HG03025 (cell line): ENCODE data around the gene RAPGEF2.
A peak's percentile ranks its signal among the peaks of the same experiment; 100 is the strongest.

Source experiments
- ATAC-seq: cut with Tn5 transposase; IDR thresholded peaks from one replicate; pipeline ENCODE4 v1.9.1; 2021; ENCODE audit warnings: mild to moderate bottlenecking, moderate library complexity; ENCODE audit not compliant: unreplicated experiment, low FRiP score

RAPGEF2 gene

DNA sequence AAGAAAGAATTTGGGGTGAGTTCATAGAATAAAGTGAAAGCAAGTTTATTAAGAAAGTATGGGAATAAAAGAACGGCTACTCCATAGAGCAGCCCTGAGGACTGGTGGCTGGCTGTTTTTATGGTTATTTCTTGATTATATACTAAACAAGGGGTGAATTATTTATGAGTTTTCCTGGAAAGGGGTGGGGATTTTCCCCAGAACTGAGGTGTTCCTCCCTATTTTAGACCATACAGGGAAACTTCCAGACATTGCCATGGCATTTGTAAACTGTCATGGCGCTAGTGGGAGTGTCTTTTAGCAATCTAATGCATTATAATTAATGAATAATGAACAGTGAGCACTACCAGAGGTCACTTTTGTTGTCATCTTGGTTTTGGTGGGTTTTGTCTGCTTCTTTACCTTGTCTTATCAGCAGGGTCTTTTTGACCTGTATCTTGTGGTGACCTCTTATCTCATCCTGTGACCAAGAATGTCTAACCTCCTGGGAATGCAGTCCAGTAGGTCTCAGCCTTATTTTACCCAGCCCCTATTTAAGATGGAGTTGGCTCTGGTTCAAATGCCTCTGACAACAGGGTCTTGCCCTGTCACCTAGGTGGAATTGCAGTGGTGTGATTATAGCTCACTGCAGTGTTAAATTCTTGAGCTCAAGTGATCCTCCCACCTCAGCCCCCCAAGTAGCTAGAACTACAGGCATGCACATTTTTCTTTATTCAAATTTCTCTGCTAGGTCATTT lies 27.1 kb downstream of the RAPGEF2 start:
- ATAC-seq = no peak

DNA sequence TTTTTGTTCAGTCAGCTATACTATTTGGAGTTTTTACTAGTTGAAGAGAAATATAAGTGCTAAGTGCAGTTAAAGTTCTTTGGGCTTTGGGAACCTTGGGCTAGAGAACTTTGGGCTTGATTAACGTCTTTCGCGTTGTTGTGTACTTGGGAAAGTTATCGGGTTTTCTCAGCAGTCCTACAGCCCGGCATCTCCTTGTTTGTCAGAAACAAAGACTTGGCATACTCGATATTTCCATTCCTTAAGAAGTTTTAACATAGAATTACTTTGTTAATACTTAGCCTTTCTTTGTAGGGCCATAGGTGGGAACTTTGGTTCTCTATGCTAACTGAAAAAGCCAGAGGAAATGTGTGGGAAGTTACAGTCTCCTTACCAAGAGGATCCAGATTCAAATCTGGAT lies 28.7 kb downstream of the RAPGEF2 start:
- ATAC-seq = no peak

DNA sequence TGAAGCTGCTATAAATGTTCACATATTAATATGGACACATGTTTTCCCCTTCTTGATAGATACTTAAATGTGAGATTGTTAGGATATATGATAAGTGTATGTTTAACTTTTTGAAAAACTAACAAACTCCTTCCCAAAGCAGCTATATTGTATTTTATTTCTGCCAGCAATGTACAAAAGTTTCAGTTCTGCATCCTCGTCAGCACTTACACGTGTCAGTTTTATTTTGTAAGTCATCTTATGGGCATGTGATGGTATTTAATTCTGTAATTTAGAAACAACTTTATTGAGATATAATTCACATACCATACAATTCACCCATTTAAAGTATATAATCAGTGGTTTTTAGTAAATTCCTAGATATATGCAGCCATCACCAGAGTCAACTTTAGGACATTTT lies 31.6 kb downstream of the RAPGEF2 start:
- ATAC-seq = no peak

DNA sequence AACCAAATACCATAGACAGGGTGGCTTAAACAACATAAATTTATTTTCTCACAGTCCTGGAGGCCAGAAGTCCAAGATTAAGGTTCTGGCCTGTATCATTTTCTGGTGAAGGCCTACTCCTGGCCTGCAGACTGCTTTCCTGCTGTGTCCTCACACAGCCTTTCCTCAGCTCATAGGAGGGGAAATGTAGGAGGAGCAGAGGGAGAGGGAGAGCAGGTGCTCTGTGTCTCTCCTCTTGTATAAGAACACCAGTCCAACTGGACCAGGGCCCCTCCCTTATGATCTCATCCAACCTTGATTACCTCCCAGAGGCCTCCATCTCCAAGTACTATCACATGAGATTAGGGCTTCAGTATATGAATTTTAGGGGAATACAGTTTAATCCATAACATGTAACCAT lies 34.3 kb downstream of the RAPGEF2 start:
- ATAC-seq = no peak

DNA sequence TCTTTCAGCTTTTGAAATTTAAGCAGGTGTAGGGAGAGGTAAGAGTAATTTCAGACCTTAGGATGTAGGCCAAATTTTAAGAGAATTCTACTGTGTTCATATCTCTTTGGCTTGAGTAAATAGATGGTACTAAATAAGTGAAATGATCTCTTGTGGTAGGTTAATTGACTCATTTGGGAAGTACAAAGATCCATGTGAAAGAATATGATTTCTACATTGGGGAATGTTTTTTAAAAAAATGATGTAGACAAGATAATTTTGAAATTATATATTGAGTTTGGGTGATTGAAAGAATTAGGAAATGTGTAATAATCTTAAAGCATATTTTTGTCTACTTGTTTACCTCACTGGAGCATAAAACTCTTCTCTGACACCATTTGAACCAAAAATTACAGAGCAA lies 35.6 kb downstream of the RAPGEF2 start:
- no peak for ATAC-seq

DNA sequence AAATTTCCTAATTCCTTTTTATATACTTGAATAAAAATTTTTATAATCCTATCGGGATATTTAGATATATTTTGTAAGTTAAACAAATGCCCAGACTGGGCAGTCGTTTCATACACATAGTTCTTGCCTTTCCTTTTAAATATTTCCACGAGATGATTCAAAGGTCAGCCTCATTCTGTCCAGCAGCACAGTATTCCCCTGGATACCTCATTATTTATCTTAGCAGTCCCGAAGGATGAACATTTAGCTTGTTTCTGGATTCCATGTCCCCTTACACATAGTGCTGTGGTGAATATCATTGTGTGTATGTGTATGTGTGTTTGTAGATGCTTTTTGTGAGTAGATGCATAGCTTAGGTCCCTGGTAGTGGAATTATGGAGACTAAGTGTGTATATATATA lies 38.3 kb downstream of the RAPGEF2 start:
- no peak for ATAC-seq

DNA sequence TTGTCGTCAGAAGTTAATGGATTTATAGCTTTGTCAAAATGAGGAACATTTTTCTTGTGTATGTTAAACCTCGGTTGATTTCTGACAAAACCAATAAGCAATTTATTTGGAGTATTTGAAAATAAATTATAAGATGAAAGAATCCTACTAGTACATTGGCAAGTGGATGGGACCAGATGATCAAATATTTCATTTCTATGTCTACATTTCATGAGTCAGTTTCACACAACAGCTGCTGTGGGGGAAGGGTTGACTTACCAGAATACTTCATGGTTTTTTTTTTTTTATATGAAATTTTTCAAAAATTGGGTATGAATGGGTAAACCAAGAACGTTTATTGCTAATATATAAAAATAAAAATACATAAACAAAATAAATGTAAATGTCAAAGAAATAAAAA lies 39.4 kb downstream of the RAPGEF2 start:
- no peak for ATAC-seq

DNA sequence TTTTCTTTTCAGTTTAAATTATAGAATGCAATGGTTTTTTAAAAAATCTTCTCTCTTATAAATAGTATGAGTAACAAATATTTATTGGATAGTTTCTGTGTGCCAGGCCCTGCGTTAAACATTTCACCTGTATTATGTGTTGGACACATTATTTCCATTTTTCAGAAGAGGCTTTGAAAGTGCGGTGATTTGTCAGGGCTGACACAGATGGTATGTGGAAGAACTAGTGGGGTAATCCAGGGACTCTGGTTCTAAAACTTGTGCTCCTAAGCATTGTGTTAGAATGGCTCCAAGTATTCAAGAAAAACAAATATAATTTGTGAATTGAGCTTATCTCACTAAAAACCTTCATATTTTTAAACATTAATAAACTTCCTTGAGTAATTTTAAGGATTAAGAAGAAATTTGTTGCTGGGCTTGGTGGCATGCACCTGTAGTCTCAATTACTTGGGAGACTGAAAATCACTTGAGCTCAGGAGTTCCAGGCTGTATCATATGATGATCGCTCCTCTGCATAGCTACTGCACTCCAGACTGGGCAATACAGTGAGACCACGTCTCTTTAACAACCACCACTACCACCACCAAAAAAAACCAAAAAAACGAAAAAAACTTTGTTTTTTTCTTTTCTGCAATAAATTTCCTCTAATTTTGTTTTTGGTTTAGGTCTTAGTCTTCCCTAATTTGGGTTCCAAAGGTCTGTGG lies 40.0 kb downstream of the RAPGEF2 start:
- no peak for ATAC-seq

DNA sequence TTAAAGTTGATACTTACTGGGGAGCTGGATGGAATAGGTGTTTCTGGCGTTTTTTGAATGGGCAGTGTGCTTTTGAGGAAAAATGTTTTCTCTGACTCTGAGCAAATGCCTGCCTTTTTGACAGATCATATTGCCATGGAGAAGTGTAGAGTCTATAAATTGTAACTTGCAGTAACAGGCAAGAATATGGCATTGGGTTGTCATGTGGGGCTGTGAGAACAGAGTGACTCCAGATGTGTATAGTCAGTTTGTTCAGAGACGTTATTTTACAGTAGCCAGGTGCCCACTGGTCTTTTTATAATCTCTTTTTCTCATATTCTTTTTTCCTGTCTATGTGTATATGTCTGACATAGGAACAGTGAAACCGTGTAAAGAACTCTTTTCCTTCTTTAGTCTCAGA lies 40.8 kb downstream of the RAPGEF2 start:
- ATAC-seq = no peak

DNA sequence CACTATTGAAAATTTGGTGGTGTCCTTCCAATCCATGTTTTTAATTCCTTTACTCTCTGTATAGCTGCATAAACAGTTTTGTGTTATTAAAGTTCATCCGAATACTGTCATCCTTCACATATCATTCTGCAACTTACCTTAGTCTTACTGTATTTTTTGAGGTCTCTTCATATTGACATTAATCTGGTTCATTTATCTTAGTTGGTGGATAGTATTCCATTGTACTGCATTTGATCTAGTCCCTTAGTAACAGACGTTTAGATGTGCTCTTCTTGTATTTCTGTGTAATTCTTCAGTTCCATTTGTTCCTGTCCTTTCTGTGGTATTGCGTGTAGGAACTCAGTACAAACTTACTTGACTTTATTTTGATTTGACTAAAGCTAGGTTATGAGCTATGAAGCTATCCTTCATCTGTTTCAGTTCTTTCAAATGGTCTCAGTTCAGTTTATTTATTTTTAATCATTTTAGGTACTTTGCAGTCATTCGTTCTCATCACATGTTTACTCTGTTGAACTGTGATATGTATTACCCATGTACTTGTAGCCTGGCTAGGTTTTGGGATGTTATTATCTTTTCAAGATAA lies 41.3 kb downstream of the RAPGEF2 start:
- peak; percentile 79 for ATAC-seq

DNA sequence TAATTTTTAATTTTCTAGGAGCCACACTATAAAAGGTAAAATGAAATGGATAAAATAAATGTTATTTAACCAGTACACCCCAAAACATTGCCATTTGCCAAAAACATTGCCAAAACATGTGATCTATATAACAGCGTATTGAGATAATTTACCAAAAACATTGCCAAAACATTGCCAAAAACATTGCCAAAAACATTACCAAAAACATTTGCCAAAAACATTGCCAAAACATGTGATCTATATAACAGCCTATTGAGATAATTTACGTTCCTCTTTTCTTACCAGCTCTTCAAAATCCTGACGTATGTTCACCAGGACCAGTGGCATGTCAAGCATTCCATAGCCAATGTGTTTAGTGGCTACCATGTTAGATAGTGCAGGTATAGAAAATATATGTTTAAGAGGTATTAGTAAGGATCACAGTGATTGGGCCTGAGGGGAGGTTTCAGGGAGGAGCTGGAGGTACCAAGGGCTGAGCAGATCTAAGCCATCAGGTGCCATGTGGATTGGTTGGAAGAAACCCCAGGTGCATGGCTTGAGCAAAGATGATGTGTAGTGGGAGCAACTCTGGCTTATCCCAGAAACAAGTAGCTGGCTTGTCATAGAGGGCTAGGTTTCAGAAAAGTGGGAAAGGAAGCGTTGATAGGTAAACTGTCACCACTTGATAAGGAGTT lies 42.6 kb downstream of the RAPGEF2 start:
- no peak for ATAC-seq

DNA sequence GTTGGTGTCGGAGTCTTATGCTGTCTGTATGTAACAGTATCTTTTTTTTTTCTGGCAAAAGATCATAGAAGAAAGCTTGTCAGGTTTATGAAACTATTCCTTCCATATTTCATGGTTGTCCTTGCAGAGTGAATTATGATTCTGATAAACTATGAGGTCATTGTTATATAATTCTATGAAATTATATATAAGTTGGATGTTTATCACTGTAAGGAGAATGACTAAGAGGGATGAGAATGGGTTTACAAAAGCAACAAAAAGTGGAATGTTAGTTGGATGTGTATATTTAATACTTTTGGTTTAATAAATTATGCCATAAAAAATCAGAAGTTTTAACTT lies 43.1 kb downstream of the RAPGEF2 start:
- no peak for ATAC-seq

DNA sequence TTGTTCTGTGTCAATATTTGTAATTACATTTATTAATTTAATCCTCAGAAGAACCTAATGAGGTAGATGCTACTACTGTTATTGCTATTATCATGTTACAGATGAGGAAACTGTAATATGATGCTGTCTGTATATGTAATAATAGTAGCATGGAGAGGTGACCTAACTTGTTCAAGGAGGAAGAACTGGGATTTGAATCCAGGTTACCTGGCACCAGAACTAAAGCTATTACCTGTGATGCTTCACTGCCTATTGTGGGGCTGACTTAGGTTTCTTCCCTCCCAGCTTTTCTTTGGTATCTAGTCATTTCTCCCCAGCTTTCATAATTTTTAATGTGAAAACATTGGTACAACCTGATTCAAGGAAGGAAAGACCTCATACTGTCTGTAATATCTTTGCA lies 43.6 kb downstream of the RAPGEF2 start:
- no peak for ATAC-seq

DNA sequence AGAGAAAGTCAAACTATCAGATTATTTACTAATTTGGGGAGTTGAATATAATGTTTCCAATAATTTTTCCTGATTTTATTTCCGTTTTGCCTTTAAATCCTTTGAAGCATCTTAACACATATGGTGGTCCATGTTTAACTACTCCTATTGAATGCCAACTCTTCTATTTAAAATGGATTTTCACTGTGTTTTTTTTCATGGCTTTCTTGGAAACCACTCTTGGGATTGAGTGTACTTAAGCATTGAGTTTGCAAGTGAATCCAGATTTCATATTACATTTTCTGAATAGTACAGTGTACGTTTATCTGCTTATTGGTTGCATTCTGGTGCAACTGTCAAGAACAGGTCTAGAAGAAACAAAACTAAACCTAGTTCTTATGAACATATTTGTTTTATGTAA lies 45.6 kb downstream of the RAPGEF2 start:
- ATAC-seq = no peak

DNA sequence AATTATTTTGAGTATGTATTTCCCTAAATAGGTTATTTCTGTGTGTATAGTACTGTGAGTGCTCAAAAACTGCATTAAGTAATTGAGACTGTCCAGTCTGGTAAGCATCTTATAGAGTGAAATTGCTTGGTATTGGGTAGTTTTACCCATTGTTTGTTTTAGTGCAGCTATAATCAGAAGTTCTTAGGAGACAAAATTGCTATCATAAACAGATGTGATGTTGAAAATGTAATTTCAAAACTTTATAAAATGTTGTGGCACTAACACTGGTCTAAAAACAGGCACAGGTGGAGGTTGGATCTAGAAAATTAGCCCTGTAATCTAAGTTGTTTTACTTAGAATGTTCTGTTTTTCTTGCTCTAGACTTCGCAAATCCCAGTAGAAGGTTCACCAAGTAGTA lies 46.8 kb downstream of the RAPGEF2 start:
- ATAC-seq = no peak

DNA sequence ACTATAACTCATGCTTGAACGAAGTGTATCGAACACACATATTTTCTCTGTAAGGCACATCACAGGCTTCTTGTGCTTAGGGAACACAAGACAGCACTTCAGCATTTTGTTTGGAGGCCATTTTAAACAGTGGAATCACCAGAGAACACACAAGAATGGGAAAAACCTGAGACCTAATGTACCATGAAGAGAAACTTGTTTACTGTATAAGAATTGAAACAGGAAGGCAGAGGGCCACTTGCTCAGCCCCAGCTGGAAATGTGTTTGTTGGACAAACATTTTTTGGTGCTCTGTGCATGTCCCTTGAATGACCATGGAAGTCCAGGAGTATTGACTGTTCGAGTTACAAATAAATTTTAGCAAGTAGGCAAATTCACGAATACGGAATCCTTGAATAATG lies 47.5 kb downstream of the RAPGEF2 start:
- no peak for ATAC-seq

DNA sequence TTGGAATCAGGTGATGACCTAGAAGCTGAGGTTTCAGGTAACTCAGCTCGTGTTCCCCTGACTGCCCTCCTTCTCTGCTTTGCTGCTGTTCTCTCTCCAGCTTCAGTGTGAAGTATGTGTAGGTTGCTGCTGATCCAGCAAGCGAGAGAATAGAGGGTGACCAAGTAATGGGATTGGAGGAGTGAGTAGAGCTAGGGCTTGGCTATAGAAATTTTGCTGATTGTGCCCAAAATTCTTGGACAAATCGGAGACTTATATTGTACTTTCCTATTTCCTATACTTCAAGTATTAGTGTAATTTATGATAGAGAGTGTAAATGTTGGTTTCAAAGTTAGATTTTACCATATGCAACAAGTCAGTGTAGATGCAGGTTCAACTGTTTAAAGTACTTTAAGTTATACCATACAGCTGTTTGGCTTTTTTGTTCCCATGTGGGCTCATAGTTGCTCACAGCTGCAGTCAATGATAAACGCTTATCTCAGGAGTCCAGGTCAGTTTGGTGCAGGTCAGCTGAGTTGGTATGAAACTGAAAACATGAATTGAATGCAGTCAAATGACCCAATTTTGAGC lies 48.0 kb downstream of the RAPGEF2 start:
- no peak for ATAC-seq

DNA sequence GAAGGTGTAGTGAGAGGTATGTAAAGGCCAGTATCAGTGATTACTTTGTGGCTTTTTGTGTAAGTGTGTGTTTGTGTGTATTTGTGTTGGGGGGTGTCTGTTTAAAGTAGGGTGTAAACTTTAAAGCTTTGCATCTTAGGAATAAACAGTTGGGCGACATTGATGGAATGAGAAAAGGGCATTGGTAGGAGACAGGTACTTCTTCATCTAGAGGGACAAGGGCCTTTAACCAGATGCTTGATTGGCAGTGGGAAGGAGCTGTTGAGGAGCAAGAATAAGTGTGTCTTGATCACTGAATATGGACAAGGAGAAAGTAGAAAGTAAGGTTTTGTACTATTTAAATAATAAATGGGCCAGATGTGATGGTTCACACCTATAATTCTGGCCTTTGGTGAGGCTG lies 48.8 kb downstream of the RAPGEF2 start:
- no peak for ATAC-seq

DNA sequence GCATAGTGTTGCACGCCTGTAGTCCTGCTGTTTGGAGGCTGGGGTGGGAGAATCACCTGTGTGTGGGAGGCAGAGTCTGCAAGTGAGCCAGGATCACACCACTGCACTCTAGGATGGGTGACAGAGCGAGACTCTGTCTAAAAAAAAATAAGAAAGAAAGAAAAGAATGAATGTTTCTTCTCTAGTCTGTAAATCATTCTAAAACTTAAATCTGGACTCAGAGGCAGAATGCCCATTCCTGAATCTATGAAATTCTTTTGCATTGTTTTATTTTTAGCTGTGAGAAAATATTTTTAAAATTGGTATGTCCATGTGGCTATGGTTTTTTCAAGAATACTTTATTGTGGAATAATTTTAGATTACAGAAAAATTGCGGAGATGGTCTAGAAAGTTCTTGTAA lies 49.3 kb downstream of the RAPGEF2 start:
- ATAC-seq = no peak

DNA sequence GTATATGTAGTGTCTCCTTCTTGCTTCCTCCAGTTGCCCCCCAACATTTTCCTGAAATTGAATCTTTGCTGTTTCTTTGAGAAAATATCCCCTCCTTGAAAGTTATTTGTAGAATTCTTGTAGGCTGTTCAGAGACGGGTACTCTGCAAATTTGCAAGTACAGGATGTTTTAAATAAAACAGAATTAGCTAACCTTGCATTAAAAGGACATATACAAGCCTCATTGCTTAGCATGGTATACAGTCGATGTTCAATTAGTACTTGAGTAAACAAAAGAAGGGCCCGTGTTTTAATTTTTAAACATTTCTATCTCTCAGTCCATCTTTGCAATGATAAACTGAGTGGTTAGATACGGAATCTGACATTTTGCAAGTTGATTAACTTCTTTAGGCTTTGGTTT lies 50.8 kb downstream of the RAPGEF2 start:
- no peak for ATAC-seq

DNA sequence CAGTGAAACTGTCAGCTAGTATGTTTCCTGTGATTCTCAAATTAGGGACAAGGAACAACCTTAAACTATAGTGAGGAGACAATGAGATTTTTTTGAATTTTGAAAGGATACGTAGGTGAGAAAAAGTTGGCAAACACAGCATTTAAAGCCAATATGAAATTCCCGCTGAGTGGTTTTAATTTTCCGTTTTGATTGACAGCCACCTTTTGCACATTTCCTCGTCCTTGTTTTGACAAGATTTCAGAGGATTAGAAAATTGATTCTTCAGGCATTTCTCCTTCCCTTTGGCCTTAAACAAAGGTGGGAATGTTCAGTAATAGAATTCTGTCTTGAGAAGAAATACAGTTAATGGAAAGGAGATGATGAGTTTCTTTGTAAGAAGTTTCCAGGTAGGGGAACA lies 52.2 kb downstream of the RAPGEF2 start:
- no peak for ATAC-seq
